ENCODE data around the gene ESPN.

The ESPN gene

GRCh38 chr1:6466751-6467150 is 42.2 kb downstream of the ESPN start:
- TF ChIP-seq CTCF (IDR thresholded peaks at IDR 0.05) = no peak
- no peak overlapping the region for H3K27ac ChIP-seq
- H3K9ac ChIP-seq = no peak overlapping the region
- no peaks in the 10 kb centered on the region for H3K27me3 ChIP-seq (ENCODE audit: control insufficient read depth, insufficient read depth, low read length)
- H3K79me2 ChIP-seq = no peaks in the 10 kb centered on the region
- H2AFZ ChIP-seq = no peak overlapping the region
- no peak overlapping the region for H3K4me3 ChIP-seq (ENCODE audit: low read depth, low read length)
- no peaks in the 10 kb centered on the region for H3K36me3 ChIP-seq (ENCODE audit: control insufficient read depth, insufficient read depth, low read length)
- no peaks in the 10 kb centered on the region for H3K9me3 ChIP-seq (ENCODE audit: control insufficient read depth, low read length)
- H3K4me1 ChIP-seq = peaks cover 9% of the 10 kb centered on the region
- H3K4me2 ChIP-seq (ENCODE audit: low read length) = no peak overlapping the region

- no peaks in the 10 kb centered on the region for H3K36me3 ChIP-seq (ENCODE audit: control insufficient read depth, insufficient read depth, low read length)
Observed at GRCh38 chr1:6467224-6467623, 42.6 kb downstream of the ESPN start.

GRCh38 chr1:6467744-6468688 is 43.4 kb downstream of the ESPN start:
- Histone ChIP-seq H3K9me3 (ENCODE audit: control insufficient read depth, low read length) (no peaks in the 10 kb centered on the region), H3K9ac (no peak overlapping the region), H3K79me2 (no peaks in the 10 kb centered on the region), H3K27me3 (ENCODE audit: control insufficient read depth, insufficient read depth, low read length) (no peaks in the 10 kb centered on the region), H3K27ac (no peak overlapping the region), H3K4me3 (ENCODE audit: low read depth, low read length) (no peak overlapping the region), H3K4me2 (ENCODE audit: low read length) (no peak overlapping the region), H2AFZ (no peak overlapping the region), H3K36me3 (ENCODE audit: control insufficient read depth, insufficient read depth, low read length) (no peaks in the 10 kb centered on the region), H3K4me1 (peaks cover 5% of the 10 kb centered on the region)
- TF ChIP-seq CTCF (IDR thresholded peaks at IDR 0.05) = no peak

More at GRCh38 chr1:6467224-6467623, 42.6 kb downstream of the ESPN start:
- no peak overlapping the region for H3K9ac ChIP-seq
- no peak overlapping the region for H2AFZ ChIP-seq
- no peaks in the 10 kb centered on the region for H3K27me3 ChIP-seq (ENCODE audit: control insufficient read depth, insufficient read depth, low read length)
- no peaks in the 10 kb centered on the region for H3K79me2 ChIP-seq
- H3K9me3 ChIP-seq (ENCODE audit: control insufficient read depth, low read length) = no peaks in the 10 kb centered on the region
- no peak overlapping the region for H3K4me2 ChIP-seq (ENCODE audit: low read length)
- TF ChIP-seq CTCF (IDR thresholded peaks at IDR 0.05) = no peak
- H3K4me3 ChIP-seq (ENCODE audit: low read depth, low read length) = no peak overlapping the region
- H3K4me1 ChIP-seq = peaks cover 9% of the 10 kb centered on the region
- no peak overlapping the region for H3K27ac ChIP-seq

- Histone ChIP-seq H2AFZ (no peak overlapping the region), H3K4me1 (peaks cover 5% of the 10 kb centered on the region), H3K9me3 (ENCODE audit: control insufficient read depth, low read length) (no peaks in the 10 kb centered on the region), H3K27me3 (ENCODE audit: control insufficient read depth, insufficient read depth, low read length) (no peaks in the 10 kb centered on the region), H3K36me3 (ENCODE audit: control insufficient read depth, insufficient read depth, low read length) (no peaks in the 10 kb centered on the region), H3K9ac (no peak overlapping the region), H3K4me3 (ENCODE audit: low read depth, low read length) (no peak overlapping the region), H3K4me2 (ENCODE audit: low read length) (no peak overlapping the region), H3K79me2 (no peaks in the 10 kb centered on the region), H3K27ac (no peak overlapping the region)
- no peak for TF ChIP-seq CTCF (IDR thresholded peaks at IDR 0.05)
Observed at GRCh38 chr1:6468729-6469461, 44.3 kb downstream of the ESPN start.

All from parathyroid adenoma (tissue), 2 donors.